Stimulated activated CD8-positive, alpha-beta memory T cell treated with anti-CD3 and anti-CD28 coated beads, Interleukin-7, amount 100 ng/mL, for 48 hours (primary cell): ENCODE measurements around the gene MBNL2.
"Not testable (repeated sequence)": the region's sequence is repeated elsewhere in the genome, so short reads cannot be mapped to it uniquely, and the experiment has no call there.

Source experiments
- DNase-seq, 2 donors: peaks; one replicate each; pipeline ENCODE4 v3.0.0-alpha.2; 2020; ENCODE audit warnings: low read depth in 1 of 2; ENCODE audit errors: extremely low read depth in 1 of 2

Gene MBNL2

DNA sequence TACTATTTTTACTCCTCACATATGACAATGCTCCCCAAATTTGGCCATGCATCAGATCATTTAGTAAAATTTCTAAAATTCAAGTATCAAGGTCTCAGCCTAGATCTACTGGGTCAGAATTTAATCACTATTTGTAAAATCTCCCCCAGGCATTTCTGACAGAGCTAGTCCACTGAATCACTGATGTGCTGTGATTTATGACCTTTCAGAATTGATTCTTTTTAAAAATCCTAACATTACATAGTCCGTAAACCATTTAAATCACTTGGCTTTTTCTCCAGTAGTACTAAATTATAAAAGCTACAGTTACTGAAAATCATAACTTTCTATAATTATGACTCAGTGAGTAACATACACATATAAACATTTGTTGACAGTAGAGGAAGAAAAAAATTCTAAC lies 119.0 kb downstream of the MBNL2 start:
- DNase-seq = no peak

DNA sequence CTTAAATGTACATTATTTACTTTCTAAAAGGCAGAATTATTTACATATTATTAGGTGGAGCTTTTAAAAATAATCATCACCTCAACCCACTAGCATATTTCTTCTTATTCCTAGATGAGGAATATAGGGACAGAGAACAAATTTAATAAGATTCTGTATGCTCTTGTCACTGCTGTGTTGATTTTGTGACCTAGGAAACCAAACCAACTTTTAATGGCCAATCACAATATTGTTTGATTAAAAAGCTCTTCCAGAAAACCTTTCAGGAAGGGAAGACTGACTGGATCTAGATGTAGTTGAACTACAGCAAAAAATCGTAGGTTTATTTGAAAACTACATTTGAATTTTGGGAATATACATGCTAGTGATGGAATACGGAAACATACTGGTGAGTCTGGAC lies 120.0 kb downstream of the MBNL2 start:
- DNase-seq = no peak

DNA sequence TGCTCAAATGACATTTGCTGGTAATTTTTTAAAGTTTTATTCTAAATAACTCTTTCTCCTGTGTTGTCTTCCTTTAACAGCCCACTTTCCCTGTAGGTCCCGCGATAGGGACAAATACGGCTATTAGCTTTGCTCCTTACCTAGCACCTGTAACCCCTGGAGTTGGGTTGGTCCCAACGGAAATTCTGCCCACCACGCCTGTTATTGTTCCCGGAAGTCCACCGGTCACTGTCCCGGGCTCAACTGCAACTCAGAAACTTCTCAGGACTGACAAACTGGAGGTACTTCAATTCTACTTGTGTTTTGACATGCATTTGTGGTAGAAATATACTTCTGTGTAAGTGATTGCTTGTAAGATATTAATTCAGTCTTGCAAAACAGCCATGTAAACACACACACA lies 120.8 kb downstream of the MBNL2 start:
- no peak for DNase-seq

DNA sequence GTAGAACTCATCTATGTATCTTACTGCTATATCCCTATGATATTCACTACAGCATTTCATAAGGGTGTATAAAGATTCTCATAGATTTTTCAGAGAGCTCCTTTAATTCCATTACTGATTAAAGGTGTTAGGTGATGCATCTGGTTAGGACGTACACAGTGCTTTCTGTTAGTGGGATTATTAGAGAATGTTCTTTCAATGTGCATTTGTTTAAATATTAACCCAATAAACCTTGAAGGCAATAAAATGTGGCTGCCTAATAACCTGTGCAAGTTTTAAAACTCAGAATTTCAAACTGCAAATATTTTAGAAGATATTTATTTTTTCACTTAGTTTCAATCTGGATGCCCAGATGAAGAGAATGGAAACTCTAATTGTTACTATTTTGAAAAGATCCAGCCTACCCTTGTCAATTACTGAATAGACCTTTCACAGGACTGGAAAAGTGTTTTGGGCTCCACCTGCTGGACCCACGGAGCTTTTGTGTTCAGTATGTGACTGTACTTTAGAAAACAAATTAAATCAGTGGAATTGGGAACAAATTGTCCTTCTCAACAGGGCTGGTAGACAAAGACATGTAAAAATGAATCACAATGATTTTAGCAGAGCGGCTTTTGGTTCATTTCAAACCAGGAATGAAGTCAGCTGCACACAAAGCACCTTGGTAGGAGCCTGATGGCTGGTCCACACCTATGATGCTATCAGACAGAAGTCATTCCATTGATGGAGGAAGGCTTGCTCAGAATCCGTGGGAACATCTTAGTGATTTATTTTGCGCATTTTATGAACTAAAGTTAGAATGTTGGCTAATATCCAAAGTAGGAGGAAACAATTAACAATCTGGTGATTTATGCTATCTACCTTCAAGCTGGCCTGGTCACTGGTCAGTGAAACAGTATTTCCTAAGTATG lies 122.4 kb downstream of the MBNL2 start:
- DNase-seq = peak in 1 of 2 donors; percentile 29

DNA sequence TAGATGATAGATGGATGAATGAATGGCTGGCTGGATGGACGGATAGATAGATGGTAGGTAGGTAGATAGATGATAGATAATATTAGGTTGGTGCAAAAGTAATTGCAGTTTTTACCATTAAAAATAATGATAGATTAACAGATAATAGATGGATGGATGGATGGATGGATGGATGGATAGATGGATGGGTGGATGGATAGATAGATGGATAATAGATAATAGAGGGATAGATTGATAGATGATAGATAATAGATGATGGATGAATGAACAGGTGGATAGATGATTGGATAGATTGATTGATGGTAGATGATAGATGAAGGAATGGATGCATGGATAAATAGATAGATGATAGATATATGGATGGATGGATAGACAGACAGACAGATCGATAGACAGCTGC lies 124.0 kb downstream of the MBNL2 start:
- DNase-seq = no peak

DNA sequence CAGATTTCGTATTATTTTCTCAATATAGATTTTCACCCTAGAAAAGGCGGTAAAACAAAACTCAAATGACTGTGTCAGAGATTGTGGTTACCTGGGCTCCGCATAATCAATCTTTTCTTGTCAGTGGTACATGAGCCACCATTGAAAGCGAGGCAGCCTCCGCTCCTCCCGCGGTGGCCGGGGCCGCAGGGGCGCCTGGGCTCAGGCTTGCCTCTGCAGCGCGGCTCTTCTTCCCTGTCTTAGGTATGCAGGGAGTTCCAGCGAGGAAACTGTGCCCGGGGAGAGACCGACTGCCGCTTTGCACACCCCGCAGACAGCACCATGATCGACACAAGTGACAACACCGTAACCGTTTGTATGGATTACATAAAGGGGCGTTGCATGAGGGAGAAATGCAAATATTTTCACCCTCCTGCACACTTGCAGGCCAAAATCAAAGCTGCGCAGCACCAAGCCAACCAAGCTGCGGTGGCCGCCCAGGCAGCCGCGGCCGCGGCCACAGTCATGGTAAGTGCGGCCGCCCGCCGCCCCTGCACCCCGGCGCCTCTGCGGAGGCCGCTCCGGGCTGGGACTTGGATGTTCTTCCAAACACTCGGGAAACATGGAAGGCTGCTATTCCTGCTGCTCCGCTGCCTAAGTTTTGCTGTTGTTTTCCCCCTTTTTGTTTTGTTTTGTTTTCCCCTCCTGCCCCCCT lies 124.6 kb downstream of the MBNL2 start:
- DNase-seq = no peak

DNA sequence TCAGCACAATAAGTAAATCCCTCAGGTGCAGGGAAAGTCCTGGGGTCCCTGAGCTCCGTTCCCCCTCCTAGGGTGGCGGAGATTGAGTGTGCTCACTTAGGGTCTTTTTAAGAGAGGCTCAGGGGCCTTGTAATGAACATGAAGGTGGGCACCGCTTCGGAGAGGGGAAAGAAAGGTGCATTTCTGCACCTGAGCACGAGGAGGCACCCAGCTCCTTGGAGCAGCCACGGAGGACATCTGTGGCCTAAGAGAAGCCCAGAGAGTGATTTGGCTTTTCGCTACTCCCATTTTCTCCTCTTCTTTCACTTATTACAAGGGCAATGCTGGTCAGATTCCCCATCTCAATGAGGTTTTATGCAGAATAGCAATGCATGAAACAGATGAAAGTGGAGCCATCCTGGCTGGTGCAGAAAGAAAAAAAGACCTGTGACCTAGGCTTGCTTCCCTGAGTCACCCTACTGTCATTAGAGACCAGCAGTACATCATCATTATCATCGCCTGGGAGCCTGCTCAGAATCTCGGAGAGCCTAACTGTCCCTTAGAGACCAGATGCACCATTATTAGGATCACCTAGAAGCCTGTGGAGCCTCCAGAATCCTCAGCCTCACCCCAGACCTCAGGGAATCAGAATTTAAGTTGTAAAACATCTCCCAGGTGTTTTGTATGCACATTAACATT lies 125.3 kb downstream of the MBNL2 start:
- DNase-seq = no peak

DNA sequence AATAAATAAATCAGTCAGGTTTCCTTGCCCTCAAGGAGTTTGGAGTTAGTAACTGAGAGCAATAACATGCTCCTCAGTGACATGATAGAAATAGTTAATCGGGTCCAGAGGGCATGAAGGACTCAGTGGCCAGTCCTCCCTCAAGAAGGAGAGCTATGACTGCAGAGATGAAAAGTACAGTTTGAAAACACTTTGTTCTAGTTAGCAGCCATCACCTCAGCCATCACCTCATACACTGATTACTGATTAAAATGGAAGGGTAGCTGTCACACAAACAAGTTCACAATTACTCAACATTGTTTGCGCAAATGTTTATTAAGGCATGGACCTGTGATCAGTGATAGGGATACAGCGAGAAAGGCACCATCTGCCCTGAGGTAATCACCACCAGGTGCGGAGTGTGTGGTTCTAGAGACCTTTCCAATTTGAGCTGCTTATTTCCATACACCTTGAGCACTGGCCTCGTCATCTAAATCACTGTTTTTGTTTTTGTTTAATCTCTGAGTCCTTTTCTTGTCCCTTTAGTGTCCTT lies 126.5 kb downstream of the MBNL2 start:
- DNase-seq = no peak

DNA sequence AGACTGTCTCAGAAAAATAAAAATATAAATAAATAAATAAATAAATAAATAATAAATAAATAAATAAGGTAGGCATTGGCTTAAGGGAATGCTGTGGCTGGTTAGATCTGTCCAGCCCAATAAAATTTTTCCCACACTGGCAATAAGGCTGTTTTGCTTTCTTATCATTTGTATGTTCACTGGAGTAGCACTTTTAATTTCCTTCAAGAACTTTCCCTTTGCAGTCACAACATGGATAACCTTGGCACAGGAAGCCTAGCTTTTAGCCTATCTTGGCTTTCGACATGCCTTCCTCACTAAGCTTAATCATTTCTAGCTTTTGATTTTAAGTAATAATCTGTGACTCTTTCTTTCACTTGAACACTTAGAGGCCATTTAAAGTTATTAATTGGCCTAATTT lies 129.9 kb downstream of the MBNL2 start:
- DNase-seq = not testable (repeated sequence)

DNA sequence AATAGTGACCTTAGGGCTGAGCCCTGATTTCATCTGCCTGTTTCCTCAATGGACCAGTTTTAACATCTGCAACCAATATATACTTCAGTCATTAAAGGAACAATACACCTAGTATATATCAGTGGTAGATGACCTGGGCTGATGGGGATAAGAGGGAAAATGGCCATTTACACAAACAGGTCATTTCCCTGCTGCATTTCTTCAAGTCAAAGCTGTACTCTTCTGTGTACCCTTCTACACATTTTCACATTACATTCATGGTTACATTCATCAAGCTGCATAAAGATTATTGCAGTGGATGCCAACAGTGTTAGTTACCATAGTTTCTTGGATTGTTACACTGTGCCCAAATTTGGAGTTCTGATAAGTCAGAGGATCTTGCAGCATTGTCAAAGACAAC lies 130.7 kb downstream of the MBNL2 start:
- no peak for DNase-seq

DNA sequence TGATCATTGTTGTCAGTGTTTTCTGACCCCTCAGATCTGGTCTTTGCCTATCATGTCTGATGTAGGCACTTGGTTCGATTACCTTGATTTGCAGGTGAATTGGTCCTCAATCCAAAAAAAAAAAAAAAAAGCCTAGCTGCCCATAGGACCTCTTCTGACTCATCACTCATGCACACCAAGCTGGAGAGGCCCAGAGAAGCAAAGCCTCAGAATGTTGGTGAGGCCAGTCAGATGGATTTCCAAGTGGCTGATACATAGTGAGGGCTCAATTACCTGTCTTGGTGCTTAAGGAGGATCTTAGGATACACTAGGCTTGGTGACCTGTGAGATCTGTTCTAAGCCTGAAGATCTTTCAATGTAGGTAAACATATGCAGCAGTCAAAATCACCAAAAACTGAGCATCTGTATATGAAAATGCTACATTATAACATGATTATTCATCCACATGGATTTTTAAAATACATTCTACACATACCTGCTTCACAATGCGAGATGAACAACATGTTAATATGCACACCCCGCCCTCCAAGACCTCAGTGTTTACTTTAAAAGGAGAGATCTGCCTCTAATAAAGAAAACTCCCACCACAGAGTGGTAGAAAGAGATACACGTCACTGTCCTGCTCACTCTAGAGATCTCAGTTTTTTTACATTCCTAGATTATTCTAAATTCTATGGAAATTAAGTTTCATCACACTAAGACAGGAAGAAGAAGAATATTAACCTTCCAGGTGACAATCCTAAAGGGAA lies 132.0 kb downstream of the MBNL2 start:
- no peak for DNase-seq

DNA sequence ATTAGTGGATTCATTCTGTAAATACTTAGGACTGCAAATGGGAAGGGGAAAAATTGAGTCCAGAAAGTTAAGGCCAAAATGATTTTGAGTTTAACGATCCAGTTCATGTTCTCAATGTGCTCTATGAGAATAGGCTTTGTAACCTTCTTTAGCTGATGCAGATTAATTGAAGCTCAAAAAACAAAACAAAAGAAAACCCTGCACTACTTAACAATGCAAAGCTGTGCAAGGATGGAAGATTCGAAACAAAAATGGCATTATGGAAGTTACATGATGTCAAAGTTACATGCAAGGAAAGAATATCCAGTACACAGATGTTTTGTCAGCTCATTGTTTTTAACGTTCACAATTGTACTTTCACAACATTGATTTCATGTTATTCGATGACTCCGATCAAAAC lies 132.7 kb downstream of the MBNL2 start:
- no peak for DNase-seq

DNA sequence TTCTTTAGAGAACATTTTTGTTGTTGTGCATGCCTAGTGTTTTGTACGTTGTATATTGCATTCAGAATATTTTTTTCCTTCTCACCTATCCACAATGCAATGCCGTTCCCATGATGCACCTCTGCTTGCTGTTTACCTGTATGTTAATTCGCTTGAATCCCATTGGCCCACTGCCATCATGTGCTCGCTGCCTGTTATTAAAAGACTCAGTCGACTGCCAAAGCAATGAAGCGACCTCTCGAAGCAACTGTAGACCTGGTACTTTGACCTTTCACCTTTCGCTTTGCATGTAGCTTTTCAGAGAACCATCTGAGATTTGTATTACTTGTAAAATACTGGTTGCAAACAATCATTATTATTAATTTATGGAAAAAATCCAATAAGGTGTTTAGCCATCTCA lies 134.5 kb downstream of the MBNL2 start:
- DNase-seq = no peak

DNA sequence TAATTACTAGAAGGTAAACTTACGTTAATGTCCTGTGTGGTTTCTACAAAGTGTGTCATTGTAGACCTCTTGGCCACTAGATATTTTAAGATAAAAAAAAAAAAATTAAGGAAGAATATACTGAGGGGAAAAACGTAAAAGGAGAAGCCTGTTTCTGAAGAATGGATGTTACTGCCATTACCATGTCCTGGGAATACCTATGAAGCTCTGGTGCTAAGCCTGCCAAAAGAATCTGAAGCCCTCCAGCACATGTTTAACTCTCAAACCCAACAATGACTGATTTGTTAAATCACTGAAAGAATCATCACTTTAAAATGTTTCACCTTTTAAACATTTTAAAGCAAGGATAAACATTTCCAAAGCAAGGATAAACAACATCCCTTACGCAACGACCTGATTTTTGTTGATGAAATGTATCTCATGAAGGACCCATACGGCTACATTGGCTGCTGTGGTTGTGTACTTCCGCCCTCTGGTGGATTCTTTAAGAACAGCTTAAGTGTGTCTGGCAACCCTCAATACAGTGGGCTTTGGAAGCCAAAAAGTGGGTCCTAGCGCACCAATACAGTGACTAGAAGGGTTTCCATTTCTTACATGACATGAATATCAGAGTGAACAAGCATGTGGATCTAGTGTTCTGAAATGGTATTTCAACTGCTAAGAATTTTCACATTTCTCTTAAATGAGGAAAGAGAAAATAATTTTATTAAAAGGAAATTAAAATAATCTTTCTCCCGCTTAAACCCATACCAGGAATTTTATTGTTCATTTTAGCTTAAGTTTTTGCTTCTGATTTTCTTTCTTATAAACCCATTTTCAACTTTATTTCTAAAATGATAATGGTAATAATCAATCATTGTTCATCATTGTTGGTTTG lies 137.3 kb downstream of the MBNL2 start:
- no peak for DNase-seq

DNA sequence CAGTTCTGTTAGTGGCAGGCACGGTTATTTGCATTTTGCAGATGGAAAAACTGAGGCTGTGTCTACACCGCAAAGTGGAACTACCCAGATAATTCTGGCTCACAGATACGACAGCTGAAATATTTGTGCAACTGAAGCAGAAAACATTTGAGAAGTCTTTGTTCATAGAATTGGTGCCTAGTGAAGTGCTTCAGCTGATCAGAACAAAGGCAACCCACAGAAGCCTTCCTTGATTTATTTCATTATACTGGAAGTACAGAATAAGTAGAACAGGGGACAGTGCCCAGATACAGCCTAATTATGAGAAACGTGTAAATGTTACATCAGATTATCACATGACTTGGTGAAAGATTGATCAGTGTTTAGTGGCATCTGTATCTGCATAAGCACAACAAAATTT lies 138.5 kb downstream of the MBNL2 start:
- DNase-seq = no peak

DNA sequence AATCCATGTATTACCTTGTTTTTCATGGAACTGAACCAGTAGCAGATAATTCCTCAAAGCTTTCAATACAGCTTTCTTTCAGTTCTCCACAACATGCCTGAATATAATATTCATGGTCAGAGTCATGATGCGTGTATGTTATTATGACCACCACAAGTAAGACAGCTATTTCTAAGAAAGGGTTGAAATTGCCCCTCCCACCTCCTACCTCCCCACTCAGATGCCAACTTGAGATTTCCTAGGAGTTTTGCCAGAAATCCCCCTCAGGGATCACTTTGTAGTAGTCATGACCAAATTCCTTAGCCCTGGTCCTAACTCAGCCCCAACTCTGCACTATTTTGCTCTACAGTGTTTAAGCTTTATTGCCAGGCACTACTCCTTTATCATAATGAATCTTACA lies 141.9 kb downstream of the MBNL2 start:
- DNase-seq = no peak

DNA sequence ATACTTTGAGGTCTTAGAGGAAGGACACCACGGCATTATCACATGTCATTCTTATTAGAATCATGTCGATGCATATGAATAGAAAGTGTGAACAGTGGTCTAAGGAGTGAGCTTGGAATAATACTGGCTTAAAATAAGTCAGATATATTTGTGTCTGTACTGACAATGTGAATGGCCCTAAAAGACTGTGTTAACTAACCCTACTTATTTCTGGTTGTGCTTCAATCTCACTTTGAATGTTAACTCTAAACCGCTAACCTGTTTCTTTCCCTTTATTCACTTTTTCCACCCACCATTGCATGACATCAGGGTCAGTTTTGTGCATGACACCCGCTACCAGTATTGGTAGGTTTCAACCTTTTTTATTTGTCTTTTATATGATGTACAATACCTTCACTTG lies 142.7 kb downstream of the MBNL2 start:
- no peak for DNase-seq

DNA sequence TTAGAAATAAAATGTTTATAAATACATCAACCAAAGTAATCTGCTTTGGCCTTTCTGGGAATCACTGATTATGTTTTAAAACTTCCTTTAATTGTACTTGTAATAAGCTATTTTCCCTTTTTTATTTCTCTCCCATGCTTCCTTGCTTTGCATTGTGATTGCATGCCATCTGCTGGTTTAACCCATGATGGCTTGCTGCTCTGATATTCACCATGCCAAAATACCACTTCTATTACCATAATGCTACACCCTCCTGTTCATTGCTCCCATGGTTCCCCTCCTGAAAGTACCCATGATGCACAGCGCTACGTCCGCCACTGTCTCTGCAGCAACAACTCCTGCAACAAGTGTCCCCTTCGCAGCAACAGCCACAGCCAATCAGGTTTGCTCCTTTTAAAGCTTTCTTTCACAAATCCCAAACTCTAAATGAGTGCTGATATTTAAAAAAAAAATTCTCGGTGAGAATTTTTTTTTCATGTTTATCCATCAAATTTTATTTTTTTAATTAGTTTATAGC lies 144.1 kb downstream of the MBNL2 start:
- no peak for DNase-seq

DNA sequence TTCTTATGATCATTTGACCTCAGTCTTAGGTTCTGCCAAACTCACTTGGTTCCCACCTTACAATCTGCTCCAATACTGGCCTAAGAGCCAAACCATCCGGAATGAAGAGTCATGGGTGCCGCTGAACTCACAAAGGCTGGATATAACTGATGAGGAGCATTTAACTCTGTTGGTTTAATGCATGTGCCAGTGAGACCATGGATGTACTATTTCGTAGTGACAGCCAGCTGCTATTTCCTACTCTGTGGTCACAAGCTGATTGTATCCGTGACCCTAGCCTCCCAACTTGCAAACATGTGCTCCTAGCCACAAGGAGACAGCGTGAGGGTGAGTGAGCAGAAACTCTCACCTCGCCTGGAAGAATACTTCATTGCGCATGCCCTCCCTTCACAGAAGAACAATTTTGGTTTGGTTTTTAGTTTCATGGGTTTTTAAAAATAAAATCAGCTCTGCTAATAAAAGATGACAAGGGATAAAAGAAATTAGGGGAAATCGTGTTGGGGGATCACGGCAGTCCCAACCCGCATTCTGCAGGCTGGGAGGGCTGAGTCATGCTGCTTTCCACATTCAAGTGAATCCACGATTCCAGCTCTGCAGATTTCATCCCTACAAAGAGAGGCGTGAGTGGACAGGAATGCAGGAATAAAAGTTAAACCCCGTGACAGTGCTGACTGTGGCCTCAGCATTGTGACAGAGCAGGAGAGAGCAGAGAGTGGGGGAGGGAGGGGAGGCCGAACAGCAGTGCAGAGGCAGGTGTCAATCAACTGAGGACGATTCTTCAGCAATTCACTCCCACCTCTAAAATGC lies 145.1 kb downstream of the MBNL2 start:
- DNase-seq = no peak
